Measurements from ENCODE around the gene PEX11G. TPM values are rescaled to one million over a fixed set of nuclear protein-coding genes. Genes with fewer than 3 reads are reported as not detected.

The PEX11G gene
- polyA plus RNA-seq, 1 donor, result 4.3 TPM

- no peak for DNase-seq
Measured at GRCh38 chr19:7497292-7497691, 8.5 kb upstream of the PEX11G start.

GRCh38 chr19:7494416-7495098 lies 5.7 kb upstream of the PEX11G start:
- DNase-seq, result no peak

GRCh38 chr19:7492558-7492957 lies 3.7 kb upstream of the PEX11G start:
- no peak for DNase-seq

- DNase-seq, result no peak
Measured at GRCh38 chr19:7492142-7492541, 3.3 kb upstream of the PEX11G start.

- no peak for DNase-seq
Measured at GRCh38 chr19:7489609-7490044, 792 bp upstream of the PEX11G start.

- DNase-seq, result no peak
Measured at GRCh38 chr19:7486923-7487322, 1.9 kb downstream of the PEX11G start.

- no peak for DNase-seq
Measured at GRCh38 chr19:7483720-7484201, 5.1 kb downstream of the PEX11G start.

- no peak for DNase-seq
Measured at GRCh38 chr19:7482584-7483439, 6.0 kb downstream of the PEX11G start.

GRCh38 chr19:7480970-7481255 lies 7.9 kb downstream of the PEX11G start:
- DNase-seq, result no peak

GRCh38 chr19:7480222-7480969 lies 8.4 kb downstream of the PEX11G start:
- DNase-seq, result peak; percentile 46

GRCh38 chr19:7478843-7479227 lies 10.0 kb downstream of the PEX11G start:
- DNase-seq, result no peak

- DNase-seq, result no peak
Measured at GRCh38 chr19:7478173-7478842, 10.5 kb downstream of the PEX11G start.

- no peak for DNase-seq
Measured at GRCh38 chr19:7477758-7478157, 11.1 kb downstream of the PEX11G start.

- DNase-seq, result no peak
Measured at GRCh38 chr19:7476777-7477494, 11.9 kb downstream of the PEX11G start.

GRCh38 chr19:7476241-7476640 lies 12.6 kb downstream of the PEX11G start:
- DNase-seq, result no peak

- DNase-seq, result no peak
Measured at GRCh38 chr19:7475665-7476064, 13.2 kb downstream of the PEX11G start.

- DNase-seq, result no peak
Measured at GRCh38 chr19:7471696-7472615, 16.9 kb downstream of the PEX11G start.

GRCh38 chr19:7470540-7471305 lies 18.1 kb downstream of the PEX11G start:
- DNase-seq, result no peak

GRCh38 chr19:7469669-7470285 lies 19.1 kb downstream of the PEX11G start:
- DNase-seq, result no peak
